OCI-LY7 (cell line): Measurements from ENCODE around the gene PIK3CB.

Source experiments
- CTCF ChIP-seq: fragments of 200-600 bp; sonication (generic); conservative IDR thresholded peaks from 2 replicates; pipeline ENCODE4 v1.5.1; 2014; ENCODE audit warnings: mild to moderate bottlenecking, antibody characterized with exemption, low read length, moderate library complexity, mixed read lengths
- EZH2phosphoT487 ChIP-seq: fragments of 200-600 bp; sonication (generic); IDR thresholded peaks from 2 replicates; pipeline ENCODE4 v1.6.1; 2018; ENCODE audit warnings: low read depth, borderline replicate concordance, mild to moderate bottlenecking, mixed run types, antibody characterized with exemption, low read length, moderate library complexity, mixed read lengths

- no peak for TF ChIP-seq CTCF
- no peak for TF ChIP-seq EZH2phosphoT487
Observed at GRCh38 chr3:138696666-138697370, 137.9 kb downstream of the PIK3CB start.
